HepG2 (cell line): ENCODE results near the gene GLRX5. TPM values are rescaled to one million over a fixed set of nuclear protein-coding genes. Genes with fewer than 3 reads are reported as not detected.

Experiments used
- DNMT1 ChIP-seq: sonication (generic); formaldehyde crosslinking; IDR thresholded peaks from 2 replicates; pipeline ENCODE4 v1.5.1; 2020; ENCODE audit warnings: mild to moderate bottlenecking, missing genetic modification reagents
- HNF4G ChIP-seq, 2 experiments: sonication (generic) in 1 of 2; formaldehyde crosslinking in 1 of 2; IDR thresholded peaks; 2 replicates each; pipeline versions ENCODE4 v1.4.0 to v1.6.1; 2011 to 2020; ENCODE audit warnings: borderline replicate concordance in 2 of 2, low read depth in 2 of 2, mild to moderate bottlenecking in 2 of 2, low read length in 1 of 2, missing genetic modification reagents in 1 of 2, moderate library complexity in 1 of 2
- KLF12 ChIP-seq: sonication (generic); formaldehyde crosslinking; IDR thresholded peaks from 2 replicates; pipeline ENCODE4 v1.4.0; 2020; ENCODE audit warnings: missing genetic modification reagents, borderline replicate concordance
- MBNL3 ChIP-seq: fragments of 250-450 bp; sonication (Bioruptor Pico); conservative IDR thresholded peaks from 2 replicates; pipeline ENCODE4 v1.8.0; 2022; ENCODE audit warnings: mild to moderate bottlenecking, inconsistent platforms
- MTA1 ChIP-seq: sonication (generic); formaldehyde crosslinking; IDR thresholded peaks from 2 replicates; pipeline ENCODE4 v1.4.0; 2020; ENCODE audit warnings: missing genetic modification reagents, mild to moderate bottlenecking, borderline replicate concordance
- NKX3-1 ChIP-seq: sonication (generic); formaldehyde crosslinking; IDR thresholded peaks from 2 replicates; pipeline ENCODE4 v1.5.0; 2020; ENCODE audit warnings: missing genetic modification reagents
- ZBTB7B ChIP-seq: sonication (generic); formaldehyde crosslinking; IDR thresholded peaks from 2 replicates; pipeline ENCODE4 v1.4.0; 2020; ENCODE audit warnings: missing genetic modification reagents
- ZFP36L2 ChIP-seq: sonication (generic); formaldehyde crosslinking; IDR thresholded peaks from 2 replicates; pipeline ENCODE4 v1.4.0; 2020; ENCODE audit warnings: missing genetic modification reagents
- polyA plus RNA-seq, 8 experiments: library from polyadenylated mRNA; depleted of rRNA in 3 of 8; stranded (reverse) in 7 of 8; unstranded in 1 of 8; fragments of >200 nt; fragmentation: Illumina TruSeq in 4 of 8; extraction: Trizol in 4 of 8; gene quantifications; 2 replicates each; pipeline versions ENCODE4 v1.2.1 to v1.2.3, GENCODE V29; 2011 to 2016; ENCODE audit warnings: low read depth in 4 of 8, missing spikeins in 1 of 8, mixed read lengths in 1 of 8; ENCODE audit not compliant: insufficient read depth in 1 of 8
- total RNA-seq, 5 experiments: library from RNA; depleted of rRNA; stranded (reverse); fragments of >200 nt; fragmentation: Illumina TruSeq; extraction: Trizol; gene quantifications; 2 replicates each; pipeline ENCODE4 v1.2.3, GENCODE V29; 2016; ENCODE audit warnings: low read depth in 1 of 5
- TF ChIP-seq, protein P1 (sequence below): sonication (generic); formaldehyde crosslinking; IDR thresholded peaks from 2 replicates; pipeline ENCODE4 v1.4.0; 2020; ENCODE audit warnings: mild to moderate bottlenecking, missing genetic modification reagents, borderline replicate concordance
- TF ChIP-seq, protein P2 (sequence below): sonication (generic); formaldehyde crosslinking; conservative IDR thresholded peaks from 2 replicates; pipeline ENCODE4 v1.4.0; 2020; ENCODE audit warnings: missing genetic modification reagents
- TF ChIP-seq, protein P3 (sequence below): sonication (generic); formaldehyde crosslinking; IDR thresholded peaks from 2 replicates; pipeline ENCODE4 v1.4.0; 2020; ENCODE audit warnings: missing genetic modification reagents, low read depth, mild to moderate bottlenecking, borderline replicate concordance
- TF ChIP-seq, protein P4 (sequence below): sonication (generic); formaldehyde crosslinking; IDR thresholded peaks from 2 replicates; pipeline ENCODE4; 2020; ENCODE audit warnings: missing genetic modification reagents, mild to moderate bottlenecking, borderline replicate concordance
- TF ChIP-seq, protein P5 (sequence below): sonication (generic); formaldehyde crosslinking; IDR thresholded peaks from 2 replicates; pipeline ENCODE4 v1.4.0; 2020; ENCODE audit warnings: mild to moderate bottlenecking, low read depth, missing genetic modification reagents
- TF ChIP-seq, protein P6 (sequence below): IDR thresholded peaks from 2 replicates; pipeline ENCODE4 v1.6.1; 2012; ENCODE audit warnings: inconsistent platforms

The GLRX5 gene
- total and polyA plus RNA-seq, 2 of the 13 experiments (the other 11 are each of a cell fraction or from before 2014, with no cell fraction given), result 122 to 146 TPM

DNA sequence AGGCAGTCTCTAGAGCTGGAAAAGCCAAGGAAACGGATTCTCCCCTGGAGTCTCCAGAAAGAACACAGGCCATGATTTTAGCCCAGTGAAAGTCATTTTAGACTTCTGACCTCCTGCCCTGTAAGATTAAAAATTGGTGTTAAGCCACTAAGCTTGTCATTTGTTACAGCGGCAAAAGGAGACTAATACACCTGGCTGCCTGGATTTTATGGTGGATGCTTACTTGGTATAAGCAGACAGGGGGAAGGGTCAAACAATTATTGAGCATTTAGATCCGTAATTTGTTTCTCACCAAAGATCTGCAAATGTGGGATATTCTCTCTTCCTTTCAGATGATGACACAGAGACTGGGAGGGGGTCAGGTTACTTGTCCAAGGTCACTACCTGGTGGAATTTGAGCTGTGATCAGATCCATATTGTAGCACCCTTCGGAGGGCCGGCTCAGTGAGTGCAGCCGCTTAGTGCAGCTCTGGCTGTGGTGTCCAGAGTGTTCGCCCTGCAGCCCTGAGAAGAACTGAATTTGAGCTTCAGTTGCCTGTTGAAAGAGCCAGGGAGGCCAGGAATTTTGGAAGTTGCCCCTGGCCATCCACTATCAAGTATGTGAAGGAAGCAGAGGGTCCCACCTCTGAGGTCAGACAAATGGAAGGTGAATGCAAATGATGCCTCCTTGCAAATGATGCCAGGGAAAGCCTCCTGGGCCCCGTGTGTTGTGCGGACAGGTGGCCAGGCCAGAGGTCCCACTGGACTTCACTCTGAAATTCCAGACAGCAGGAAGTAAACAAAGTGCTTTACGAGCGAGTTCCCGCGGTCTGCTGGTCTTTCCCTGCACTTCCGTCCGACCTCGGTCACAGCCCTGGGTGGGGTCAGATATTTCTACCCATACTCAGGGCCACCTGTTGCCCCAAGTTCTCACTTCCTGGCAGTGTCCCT, 15.1 kb downstream of the GLRX5 start (continued):
- TF ChIP-seq, protein P1, sequence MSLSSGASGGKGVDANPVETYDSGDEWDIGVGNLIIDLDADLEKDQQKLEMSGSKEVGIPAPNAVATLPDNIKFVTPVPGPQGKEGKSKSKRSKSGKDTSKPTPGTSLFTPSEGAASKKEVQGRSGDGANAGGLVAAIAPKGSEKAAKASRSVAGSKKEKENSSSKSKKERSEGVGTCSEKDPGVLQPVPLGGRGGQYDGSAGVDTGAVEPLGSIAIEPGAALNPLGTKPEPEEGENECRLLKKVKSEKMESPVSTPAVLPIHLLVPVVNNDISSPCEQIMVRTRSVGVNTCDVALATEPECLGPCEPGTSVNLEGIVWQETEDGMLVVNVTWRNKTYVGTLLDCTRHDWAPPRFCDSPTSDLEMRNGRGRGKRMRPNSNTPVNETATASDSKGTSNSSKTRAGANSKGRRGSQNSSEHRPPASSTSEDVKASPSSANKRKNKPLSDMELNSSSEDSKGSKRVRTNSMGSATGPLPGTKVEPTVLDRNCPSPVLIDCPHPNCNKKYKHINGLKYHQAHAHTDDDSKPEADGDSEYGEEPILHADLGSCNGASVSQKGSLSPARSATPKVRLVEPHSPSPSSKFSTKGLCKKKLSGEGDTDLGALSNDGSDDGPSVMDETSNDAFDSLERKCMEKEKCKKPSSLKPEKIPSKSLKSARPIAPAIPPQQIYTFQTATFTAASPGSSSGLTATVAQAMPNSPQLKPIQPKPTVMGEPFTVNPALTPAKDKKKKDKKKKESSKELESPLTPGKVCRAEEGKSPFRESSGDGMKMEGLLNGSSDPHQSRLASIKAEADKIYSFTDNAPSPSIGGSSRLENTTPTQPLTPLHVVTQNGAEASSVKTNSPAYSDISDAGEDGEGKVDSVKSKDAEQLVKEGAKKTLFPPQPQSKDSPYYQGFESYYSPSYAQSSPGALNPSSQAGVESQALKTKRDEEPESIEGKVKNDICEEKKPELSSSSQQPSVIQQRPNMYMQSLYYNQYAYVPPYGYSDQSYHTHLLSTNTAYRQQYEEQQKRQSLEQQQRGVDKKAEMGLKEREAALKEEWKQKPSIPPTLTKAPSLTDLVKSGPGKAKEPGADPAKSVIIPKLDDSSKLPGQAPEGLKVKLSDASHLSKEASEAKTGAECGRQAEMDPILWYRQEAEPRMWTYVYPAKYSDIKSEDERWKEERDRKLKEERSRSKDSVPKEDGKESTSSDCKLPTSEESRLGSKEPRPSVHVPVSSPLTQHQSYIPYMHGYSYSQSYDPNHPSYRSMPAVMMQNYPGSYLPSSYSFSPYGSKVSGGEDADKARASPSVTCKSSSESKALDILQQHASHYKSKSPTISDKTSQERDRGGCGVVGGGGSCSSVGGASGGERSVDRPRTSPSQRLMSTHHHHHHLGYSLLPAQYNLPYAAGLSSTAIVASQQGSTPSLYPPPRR (CRISPR knock-in tag), result peak; percentile 93
- no peak for TF ChIP-seq ZFP36L2 (CRISPR knock-in tag)
- TF ChIP-seq, protein P2, sequence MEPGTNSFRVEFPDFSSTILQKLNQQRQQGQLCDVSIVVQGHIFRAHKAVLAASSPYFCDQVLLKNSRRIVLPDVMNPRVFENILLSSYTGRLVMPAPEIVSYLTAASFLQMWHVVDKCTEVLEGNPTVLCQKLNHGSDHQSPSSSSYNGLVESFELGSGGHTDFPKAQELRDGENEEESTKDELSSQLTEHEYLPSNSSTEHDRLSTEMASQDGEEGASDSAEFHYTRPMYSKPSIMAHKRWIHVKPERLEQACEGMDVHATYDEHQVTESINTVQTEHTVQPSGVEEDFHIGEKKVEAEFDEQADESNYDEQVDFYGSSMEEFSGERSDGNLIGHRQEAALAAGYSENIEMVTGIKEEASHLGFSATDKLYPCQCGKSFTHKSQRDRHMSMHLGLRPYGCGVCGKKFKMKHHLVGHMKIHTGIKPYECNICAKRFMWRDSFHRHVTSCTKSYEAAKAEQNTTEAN (CRISPR knock-in tag), result peak; percentile 52; the same call in 1 of the 2 replicates
- TF ChIP-seq, protein P3, sequence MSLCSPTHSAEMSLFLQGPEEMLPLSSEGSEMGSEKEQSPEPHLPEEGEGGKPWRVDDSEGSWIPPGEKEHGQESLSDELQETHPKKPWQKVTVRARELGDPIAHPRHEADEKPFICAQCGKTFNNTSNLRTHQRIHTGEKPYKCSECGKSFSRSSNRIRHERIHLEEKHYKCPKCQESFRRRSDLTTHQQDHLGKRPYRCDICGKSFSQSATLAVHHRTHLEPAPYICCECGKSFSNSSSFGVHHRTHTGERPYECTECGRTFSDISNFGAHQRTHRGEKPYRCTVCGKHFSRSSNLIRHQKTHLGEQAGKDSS, result peak; percentile 84; the same call in 1 of the 2 replicates
- 0 out of 2 replicates have a peak, but pooled peaks have one; percentile 77 for TF ChIP-seq MTA1 (CRISPR knock-in tag)
- peak; percentile 54; the same call in 1 of the 2 replicates for TF ChIP-seq KLF12 (CRISPR knock-in tag)
- TF ChIP-seq HNF4G (IDR thresholded peaks at IDR 0.05; ENCODE audit: borderline replicate concordance, low read depth, low read length), result peak; percentile 65
- peak; percentile 79; the same call in 1 of the 2 replicates for TF ChIP-seq HNF4G (CRISPR knock-in tag; IDR thresholded peaks at IDR 0.05; ENCODE audit: borderline replicate concordance, low read depth)
- TF ChIP-seq MBNL3, result no peak
- no peak for TF ChIP-seq NKX3-1 (CRISPR knock-in tag)
- TF ChIP-seq, protein P4, sequence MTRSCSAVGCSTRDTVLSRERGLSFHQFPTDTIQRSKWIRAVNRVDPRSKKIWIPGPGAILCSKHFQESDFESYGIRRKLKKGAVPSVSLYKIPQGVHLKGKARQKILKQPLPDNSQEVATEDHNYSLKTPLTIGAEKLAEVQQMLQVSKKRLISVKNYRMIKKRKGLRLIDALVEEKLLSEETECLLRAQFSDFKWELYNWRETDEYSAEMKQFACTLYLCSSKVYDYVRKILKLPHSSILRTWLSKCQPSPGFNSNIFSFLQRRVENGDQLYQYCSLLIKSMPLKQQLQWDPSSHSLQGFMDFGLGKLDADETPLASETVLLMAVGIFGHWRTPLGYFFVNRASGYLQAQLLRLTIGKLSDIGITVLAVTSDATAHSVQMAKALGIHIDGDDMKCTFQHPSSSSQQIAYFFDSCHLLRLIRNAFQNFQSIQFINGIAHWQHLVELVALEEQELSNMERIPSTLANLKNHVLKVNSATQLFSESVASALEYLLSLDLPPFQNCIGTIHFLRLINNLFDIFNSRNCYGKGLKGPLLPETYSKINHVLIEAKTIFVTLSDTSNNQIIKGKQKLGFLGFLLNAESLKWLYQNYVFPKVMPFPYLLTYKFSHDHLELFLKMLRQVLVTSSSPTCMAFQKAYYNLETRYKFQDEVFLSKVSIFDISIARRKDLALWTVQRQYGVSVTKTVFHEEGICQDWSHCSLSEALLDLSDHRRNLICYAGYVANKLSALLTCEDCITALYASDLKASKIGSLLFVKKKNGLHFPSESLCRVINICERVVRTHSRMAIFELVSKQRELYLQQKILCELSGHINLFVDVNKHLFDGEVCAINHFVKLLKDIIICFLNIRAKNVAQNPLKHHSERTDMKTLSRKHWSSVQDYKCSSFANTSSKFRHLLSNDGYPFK (CRISPR knock-in tag), result peak; percentile 96
- TF ChIP-seq, protein P5, sequence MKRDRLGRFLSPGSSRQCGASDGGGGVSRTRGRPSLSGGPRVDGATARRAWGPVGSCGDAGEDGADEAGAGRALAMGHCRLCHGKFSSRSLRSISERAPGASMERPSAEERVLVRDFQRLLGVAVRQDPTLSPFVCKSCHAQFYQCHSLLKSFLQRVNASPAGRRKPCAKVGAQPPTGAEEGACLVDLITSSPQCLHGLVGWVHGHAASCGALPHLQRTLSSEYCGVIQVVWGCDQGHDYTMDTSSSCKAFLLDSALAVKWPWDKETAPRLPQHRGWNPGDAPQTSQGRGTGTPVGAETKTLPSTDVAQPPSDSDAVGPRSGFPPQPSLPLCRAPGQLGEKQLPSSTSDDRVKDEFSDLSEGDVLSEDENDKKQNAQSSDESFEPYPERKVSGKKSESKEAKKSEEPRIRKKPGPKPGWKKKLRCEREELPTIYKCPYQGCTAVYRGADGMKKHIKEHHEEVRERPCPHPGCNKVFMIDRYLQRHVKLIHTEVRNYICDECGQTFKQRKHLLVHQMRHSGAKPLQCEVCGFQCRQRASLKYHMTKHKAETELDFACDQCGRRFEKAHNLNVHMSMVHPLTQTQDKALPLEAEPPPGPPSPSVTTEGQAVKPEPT (CRISPR knock-in tag), result 0 out of 2 replicates have a peak, but pooled peaks have one; percentile 71
- TF ChIP-seq, protein P6, sequence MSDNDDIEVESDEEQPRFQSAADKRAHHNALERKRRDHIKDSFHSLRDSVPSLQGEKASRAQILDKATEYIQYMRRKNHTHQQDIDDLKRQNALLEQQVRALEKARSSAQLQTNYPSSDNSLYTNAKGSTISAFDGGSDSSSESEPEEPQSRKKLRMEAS, result peak; percentile 71
- peak; percentile 72; the same call in 1 of the 2 replicates for TF ChIP-seq ZBTB7B
- no peak for TF ChIP-seq DNMT1 (CRISPR knock-in tag)
